Activated T-cell treated with anti-CD3 and anti-CD28 coated beads, Interleukin-2, amount 50 U/mL, for 1 hour (primary cell): ENCODE data around the gene BRD4.

ENCODE experiments used
- DNase-seq: peaks from one replicate; pipeline ENCODE4 v3.0.0-alpha.2; 2020

Gene BRD4

GRCh38 chr19:15264061-15264932 is 68.0 kb downstream of the BRD4 start:
- peak; percentile 78 for DNase-seq

DNA sequence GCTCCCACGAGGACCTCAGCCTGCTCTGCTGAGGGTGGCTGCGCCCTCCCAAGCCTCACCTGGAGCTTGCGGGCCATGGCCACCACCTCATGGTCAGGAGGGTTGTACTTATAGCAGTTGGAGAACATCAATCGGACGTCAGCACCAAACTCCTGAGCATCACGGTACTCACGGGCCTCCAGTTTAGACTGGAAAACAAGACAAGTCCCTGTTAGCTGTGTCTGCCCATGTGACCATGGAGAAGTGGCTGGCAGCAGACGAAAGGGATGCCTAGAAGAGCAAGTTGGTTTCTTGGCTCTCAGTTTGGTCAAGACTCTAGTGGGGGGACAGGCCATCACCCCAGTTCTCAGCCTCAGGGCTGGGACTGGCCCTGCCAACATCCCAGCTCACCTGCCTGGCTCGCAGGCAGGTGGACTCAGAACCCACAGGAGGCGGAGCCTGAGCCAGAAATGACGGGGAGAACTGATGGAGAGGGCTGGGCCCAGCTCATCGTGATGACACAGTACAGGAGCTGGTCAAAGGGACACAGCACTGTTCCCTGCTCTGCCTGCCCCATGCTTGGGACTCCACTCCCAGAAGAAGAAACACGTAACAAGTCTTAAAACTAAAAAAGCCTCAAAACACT is 68.9 kb downstream of the BRD4 start:
- DNase-seq, result no peak

GRCh38 chr19:15262011-15262410 is 70.3 kb downstream of the BRD4 start:
- DNase-seq, result no peak

DNA sequence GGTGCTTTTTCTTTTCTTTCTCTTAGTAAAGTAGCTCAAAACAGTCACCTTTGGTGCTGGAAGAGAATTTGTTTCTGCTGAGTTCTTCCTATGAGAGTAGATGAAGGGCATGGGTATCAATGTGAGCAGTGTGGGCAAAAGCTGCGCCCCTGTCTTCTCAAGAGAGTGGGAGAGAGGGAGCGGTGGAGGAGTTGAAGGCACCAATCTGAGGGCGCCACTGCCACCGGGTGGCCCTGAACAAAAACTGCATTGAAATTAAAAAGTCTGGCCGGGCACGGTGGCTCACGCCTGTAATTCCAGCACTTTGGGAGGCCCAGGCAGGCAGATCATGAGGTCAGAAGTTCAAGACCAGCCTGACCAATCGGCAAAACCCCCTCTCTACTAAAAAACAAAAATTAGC is 71.4 kb downstream of the BRD4 start:
- DNase-seq, result no peak

- no peak for DNase-seq
Observed at GRCh38 chr19:15259907-15260306, 72.4 kb downstream of the BRD4 start.

DNA sequence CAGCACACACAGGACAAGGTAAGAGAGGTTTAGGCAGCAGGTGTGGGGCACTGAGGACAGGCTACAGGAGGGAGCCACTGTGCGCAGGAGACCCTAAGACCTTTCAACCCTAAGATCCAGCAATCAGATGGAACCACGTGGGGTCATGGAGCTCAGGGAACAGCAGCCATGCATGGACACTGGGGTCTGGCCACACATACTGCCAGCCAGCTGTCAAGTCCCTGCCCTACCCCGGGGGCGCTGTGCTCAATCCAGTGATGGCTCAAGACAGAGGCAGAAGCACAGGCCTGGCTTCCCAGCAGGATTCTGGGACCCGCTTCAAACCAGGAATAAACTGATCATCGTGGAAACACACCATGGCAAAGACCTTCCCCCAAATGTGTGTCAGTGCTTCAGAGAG is 74.6 kb downstream of the BRD4 start:
- no peak for DNase-seq

- DNase-seq, result no peak
Observed at GRCh38 chr19:15256708-15257331, 75.5 kb downstream of the BRD4 start.

GRCh38 chr19:15255359-15255990 is 76.9 kb downstream of the BRD4 start:
- no peak for DNase-seq

DNA sequence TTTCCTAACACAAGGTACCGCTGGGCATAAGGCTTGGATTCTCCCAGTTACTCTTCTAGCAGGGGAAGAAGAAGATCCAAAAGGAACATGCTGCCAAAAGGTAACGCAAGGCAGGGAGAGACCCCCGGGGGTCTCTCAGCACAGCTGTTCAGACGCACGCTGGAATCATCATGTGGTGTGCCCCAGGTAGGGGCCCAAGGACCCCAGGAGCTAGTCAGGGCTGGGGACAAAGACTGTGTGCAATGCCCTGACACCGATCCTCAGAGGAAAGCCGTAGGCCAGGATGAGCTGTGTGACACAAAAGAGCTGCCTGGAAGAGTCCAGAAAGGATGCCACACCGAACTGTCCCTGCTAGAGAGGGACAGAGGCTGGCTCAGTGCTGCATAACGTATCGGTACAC is 77.8 kb downstream of the BRD4 start:
- DNase-seq, result no peak

GRCh38 chr19:15253513-15253912 is 78.8 kb downstream of the BRD4 start:
- no peak for DNase-seq

GRCh38 chr19:15253061-15253460 is 79.3 kb downstream of the BRD4 start:
- no peak for DNase-seq

DNA sequence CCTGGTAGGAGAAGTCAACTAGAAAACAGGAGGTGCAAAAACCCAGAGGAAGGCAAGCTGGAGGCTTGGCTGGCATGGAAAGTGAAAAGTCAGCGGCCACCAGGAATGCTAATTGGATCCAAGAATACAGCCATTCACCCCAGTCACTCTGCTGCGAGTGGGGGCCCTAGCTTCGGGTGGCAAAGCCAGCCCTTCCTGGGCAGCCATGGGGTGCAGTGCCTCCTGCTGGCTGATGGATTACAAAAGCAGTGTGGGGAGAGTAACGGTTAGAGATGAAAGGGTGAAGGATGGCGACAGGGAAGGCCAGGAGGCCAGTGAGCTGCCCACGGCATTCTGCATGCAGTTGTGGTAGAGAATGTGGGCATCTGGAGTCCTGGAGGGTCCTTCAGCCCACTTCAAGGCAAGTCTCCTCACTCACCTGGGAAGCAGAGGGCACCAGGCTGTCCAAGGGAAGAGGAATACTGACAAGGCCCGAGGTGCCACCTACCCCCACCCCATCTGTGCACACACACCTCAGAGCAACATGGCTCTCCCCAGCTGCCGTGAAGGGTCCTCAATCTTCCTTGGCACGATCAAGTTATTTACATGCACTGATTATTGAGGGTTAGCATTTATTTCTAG is 79.8 kb downstream of the BRD4 start:
- no peak for DNase-seq

GRCh38 chr19:15251749-15252397 is 80.5 kb downstream of the BRD4 start:
- no peak for DNase-seq

DNA sequence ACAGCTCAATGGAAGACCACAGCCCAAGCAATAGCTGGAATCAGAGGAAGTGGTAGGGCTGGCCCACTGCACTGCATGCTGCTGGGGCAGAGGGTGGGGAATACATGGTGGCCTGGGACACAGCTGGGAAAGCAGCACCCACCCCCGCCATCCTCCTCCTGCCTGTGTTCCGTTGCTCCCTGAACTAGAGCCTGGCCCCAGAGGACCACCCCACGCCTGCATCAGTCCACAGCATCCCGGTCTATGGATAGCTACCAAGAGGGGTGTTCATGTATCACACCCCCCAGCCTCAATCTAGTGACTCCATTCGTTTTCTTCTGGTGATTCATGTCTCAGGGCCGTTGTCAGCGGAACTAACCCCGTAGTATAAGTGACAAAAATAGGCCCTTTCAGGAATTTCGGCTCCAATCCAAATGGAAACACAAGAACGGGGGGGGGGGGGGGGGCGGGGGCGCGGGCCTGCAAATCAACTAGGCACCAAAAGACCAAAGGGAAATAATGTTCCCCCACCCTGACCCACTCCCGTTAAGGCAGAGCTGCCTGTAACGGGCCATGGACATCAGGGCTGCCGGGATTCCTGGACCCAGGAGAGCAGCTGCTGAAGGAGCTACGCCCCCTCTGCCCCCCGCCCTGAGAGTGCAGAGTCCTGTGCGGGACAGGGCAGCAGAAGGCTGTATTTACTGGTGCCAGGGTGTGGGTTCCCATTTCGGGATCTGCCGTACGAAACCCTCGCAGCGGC is 81.2 kb downstream of the BRD4 start:
- DNase-seq, result no peak

GRCh38 chr19:15250640-15250993 is 81.7 kb downstream of the BRD4 start:
- no peak for DNase-seq

DNA sequence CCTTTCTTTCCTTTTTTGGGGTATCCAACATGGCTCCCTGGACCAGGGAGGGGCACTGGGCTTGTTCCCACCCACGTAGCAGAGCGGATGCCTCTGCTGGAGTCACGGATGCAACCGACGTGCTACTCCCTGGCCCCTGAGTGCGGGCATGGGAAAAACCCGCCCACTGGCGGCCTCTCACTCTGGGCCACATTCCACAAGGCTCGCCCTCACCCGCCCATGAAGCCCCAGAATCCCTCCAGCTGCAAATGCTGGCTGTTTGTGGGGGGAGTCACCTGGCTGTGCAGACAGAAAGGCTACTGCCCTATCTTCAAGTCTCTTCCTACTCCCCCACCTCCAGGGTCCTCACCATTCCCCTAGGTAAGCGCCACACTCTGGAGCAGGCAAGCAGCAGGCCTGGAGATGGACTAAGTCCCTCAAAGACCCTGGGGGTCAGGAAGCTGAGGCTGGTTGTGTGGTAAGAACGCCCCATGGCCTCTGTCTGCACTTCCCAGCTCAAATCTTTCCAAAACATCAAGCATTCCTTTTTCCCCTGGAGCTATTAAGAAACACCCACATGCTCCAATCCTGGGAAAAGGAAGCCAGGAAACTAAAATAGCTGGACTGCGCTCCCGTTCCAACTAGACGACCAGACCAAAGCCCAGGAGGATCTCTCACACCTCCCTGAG is 82.2 kb downstream of the BRD4 start:
- DNase-seq, result no peak

- no peak for DNase-seq
Observed at GRCh38 chr19:15249528-15249874, 82.8 kb downstream of the BRD4 start.

GRCh38 chr19:15248648-15249527 is 83.5 kb downstream of the BRD4 start:
- DNase-seq, result no peak

DNA sequence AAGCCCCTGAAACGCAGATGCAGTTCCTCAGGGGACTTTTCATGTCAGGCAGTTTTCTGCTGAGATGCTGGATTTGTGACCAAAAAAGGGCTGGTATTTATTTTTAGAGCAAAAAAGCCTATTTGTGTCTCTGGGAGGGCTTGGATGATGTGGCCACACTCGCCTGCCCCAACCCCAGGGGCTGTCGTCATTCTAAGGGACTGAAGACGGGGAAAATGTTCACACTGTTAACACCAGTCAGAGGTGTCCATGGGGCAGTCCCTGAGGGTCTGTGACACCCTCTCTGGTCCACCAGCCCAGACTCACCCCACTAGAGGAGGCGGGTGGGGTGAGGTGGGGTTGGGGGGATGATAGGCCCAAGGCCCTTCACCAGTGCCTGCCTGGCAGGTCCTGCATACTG is 84.2 kb downstream of the BRD4 start:
- DNase-seq, result no peak
